ENCODE measurements around the gene SMKR1.

- TF ChIP-seq TAF1 (IDR thresholded peaks at IDR 0.05; ENCODE audit: low read depth, low read length) (no peak), SPI1 (IDR thresholded peaks at IDR 0.05; ENCODE audit: low read depth, low read length) (no peak), POLR2A (IDR thresholded peaks at IDR 0.05; ENCODE audit: low read depth, low read length) (no peak), POLR2AphosphoS5 (IDR thresholded peaks at IDR 0.05; ENCODE audit: low read depth, low read length) (no peak), POU2F2 (IDR thresholded peaks at IDR 0.05; ENCODE audit: low read depth, low read length) (no peak), PAX5 (IDR thresholded peaks at IDR 0.05; ENCODE audit: insufficient read depth, low read length, severe bottlenecking) (no peak)
Observed at GRCh38 chr7:129538790-129539189, 36.5 kb downstream of the SMKR1 start.

Data from GM12891 (cell line).